ENCODE results near the gene IFIT5.
A peak's percentile ranks its signal among the peaks of the same experiment; 100 is the strongest.
"Not testable (repeated sequence)": the region's sequence is repeated elsewhere in the genome, so short reads cannot be mapped to it uniquely, and the experiment has no call there.

The IFIT5 gene

DNA sequence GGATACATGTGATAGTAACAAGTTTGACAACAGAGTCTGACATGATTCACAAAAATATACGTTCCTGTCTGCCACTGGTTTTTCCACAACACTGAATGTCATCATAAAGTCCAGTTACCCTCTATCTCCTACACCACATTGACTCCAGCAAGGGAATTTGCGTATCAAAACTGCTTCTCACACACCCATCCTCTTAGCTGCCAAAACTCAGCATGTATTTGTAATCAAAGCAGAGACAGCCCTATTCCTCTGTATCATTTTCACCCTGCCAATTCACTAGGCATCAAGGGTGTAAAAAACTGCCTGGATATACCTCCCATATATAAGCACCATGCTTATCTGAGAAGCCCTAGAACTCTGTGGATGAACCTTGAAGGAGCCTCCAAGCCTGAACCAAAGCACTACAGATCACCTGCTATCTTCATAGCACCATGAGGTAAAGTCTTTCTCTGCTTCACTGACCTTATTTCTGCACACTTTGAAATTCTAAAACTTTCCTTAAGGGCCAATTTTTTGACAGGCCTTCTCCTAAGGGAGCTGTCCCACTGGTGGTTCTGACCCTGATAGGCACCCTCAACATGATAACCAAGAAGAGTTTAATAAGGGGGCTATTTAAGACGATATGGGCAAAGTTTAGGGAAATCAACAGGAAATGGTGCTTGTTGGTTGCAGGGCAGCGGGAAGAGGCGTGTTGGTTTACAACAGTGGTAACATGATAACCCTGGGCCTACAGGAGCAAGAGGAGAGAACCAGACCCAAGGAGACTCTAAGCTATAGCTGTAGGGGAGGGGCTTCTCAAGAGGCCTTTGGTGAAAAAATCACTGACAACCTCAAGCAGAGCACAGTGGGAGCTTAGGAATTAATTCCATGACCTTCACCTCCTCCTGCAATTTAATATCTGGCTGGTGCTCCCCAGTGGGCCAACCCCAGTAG is 36.4 kb upstream of the IFIT5 start, which contains the start of gene IFIT1B:
Gene IFIT1B, plus strand, starts transcription at position 352 of the 933 bp plus-strand sequence. Its CDS starts 80 bp downstream, at position 432.
- Histone ChIP-seq H3K27ac (ENCODE audit: low read depth in 2 of 2, low read length in 2 of 2) (no peak within 1 kb of the TSS), H3K9ac (ENCODE audit: low read depth in 1 of 2, low read length in 2 of 2) (no peak within 1 kb of the TSS), H3K27me3 (ENCODE audit: control insufficient read depth in 2 of 2, insufficient read depth in 2 of 2, low read length in 2 of 2) (no peaks in the 10 kb centered on the region)

GRCh38 chr10:89379103-89379502 is 35.3 kb upstream of the IFIT5 start:
- no peak overlapping the region for H3K9ac ChIP-seq (ENCODE audit: low read depth in 1 of 2, low read length in 2 of 2)
- H3K27me3 ChIP-seq (ENCODE audit: control insufficient read depth in 2 of 2, insufficient read depth in 2 of 2, low read length in 2 of 2): no peaks in the 10 kb centered on the region
- H3K4me1 ChIP-seq (ENCODE audit: control insufficient read depth in 2 of 2, insufficient read depth in 2 of 2, low read length in 2 of 2): peaks cover 9 to 12% of the 10 kb centered on the region in 2 donors
- no peaks in the 10 kb centered on the region for H3K9me3 ChIP-seq (ENCODE audit: control insufficient read depth in 2 of 2, low read length in 2 of 2)
- H3K36me3 ChIP-seq (ENCODE audit: control insufficient read depth in 2 of 2, insufficient read depth in 2 of 2, low read length in 2 of 2): no peaks in the 10 kb centered on the region
- H3K4me3 ChIP-seq (ENCODE audit: low read length in 2 of 2): no peak overlapping the region
- H3K27ac ChIP-seq (ENCODE audit: low read depth in 2 of 2, low read length in 2 of 2): no peak overlapping the region

More for the DNA sequence above, 36.4 kb upstream of the IFIT5 start, which contains the start of gene IFIT1B:
- H3K4me1 ChIP-seq (ENCODE audit: control insufficient read depth in 2 of 2, insufficient read depth in 2 of 2, low read length in 2 of 2): peaks cover 16 to 21% of the 10 kb centered on the region in 2 donors
- no peak within 1 kb of the TSS for H3K4me3 ChIP-seq (ENCODE audit: low read length in 2 of 2)
- H3K9me3 ChIP-seq (ENCODE audit: control insufficient read depth in 2 of 2, low read length in 2 of 2): no peaks in the 10 kb centered on the region
- H3K36me3 ChIP-seq (ENCODE audit: control insufficient read depth in 2 of 2, insufficient read depth in 2 of 2, low read length in 2 of 2): no peaks in the 10 kb centered on the region

DNA sequence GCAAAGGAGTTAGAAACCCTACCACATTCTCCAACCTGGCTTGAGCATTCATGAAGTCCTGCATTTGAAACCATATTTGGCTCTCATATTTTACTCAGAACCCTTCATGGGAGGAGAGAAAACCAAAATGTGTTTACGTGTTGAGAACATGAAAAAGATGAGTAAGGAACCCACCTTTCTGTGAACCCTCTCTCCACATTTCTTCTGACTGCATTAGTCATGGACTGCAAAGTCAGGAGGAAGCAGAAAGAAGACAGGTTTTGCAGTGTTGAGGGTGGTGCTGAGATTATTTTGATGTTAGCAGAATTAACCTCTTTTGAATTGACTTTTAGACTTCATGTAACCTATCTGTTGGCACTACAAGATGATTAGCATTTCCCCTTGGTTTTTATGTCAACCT is 31.6 kb upstream of the IFIT5 start:
- H3K4me1 ChIP-seq (ENCODE audit: control insufficient read depth in 2 of 2, insufficient read depth in 2 of 2, low read length in 2 of 2): no peaks in the 10 kb centered on the region
- no peaks in the 10 kb centered on the region for H3K27me3 ChIP-seq (ENCODE audit: control insufficient read depth in 2 of 2, insufficient read depth in 2 of 2, low read length in 2 of 2)
- no peaks in the 10 kb centered on the region for H3K9me3 ChIP-seq (ENCODE audit: control insufficient read depth in 2 of 2, low read length in 2 of 2)
- no peak overlapping the region for H3K9ac ChIP-seq (ENCODE audit: low read depth in 1 of 2, low read length in 2 of 2)
- H3K4me3 ChIP-seq (ENCODE audit: low read length in 2 of 2): no peak overlapping the region
- H3K27ac ChIP-seq (ENCODE audit: low read depth in 2 of 2, low read length in 2 of 2): no peak overlapping the region
- H3K36me3 ChIP-seq (ENCODE audit: control insufficient read depth in 2 of 2, insufficient read depth in 2 of 2, low read length in 2 of 2): no peaks in the 10 kb centered on the region

DNA sequence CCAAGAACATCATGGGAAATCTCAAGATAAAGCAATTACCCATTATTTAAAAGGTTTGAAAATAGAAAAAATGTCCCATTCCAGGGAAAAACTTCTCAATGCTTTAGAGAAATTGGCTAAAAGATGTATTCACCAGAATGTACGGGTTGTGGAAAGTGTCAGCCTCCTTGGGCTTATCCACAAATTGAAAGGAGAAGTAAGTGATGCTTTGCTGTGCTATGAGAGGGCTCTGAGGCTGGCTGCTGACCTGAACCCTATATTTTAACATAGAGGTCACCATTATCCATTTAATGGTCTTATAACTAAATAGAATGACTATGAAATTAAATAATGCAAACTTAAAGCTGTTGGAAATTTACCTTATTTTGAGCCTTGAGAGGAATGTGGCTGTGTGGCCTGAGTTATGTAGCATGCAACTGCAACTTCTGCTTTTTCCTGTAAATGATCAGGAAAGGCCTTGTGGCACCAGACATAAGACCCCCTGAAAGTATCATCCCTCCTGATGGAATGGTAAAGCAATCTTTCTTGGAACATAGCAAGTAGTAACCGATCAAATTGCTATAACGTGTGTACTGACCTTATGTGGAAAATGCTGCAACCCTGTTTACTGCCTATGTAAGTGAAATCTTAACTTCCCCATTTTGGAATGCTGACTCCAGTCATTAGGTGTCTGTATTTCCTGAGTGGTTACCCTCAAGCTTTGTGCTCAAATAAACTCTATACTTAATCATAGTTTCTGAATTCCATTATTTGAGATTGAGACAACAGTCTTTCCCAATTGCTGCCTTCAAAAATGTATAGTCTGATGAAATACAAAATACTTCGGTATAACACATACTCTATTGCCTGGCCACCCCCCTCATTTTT is 29.7 kb upstream of the IFIT5 start:
- Histone ChIP-seq H3K4me1 (ENCODE audit: control insufficient read depth in 2 of 2, insufficient read depth in 2 of 2, low read length in 2 of 2) (no peaks in the 10 kb centered on the region), H3K36me3 (ENCODE audit: control insufficient read depth in 2 of 2, insufficient read depth in 2 of 2, low read length in 2 of 2) (no peaks in the 10 kb centered on the region), H3K27me3 (ENCODE audit: control insufficient read depth in 2 of 2, insufficient read depth in 2 of 2, low read length in 2 of 2) (no peaks in the 10 kb centered on the region), H3K27ac (ENCODE audit: low read depth in 2 of 2, low read length in 2 of 2) (peak overlapping the region in 1 of 2 donors; percentile 20), H3K9ac (ENCODE audit: low read depth in 1 of 2, low read length in 2 of 2) (no peak overlapping the region), H3K9me3 (ENCODE audit: control insufficient read depth in 2 of 2, low read length in 2 of 2) (no peaks in the 10 kb centered on the region), H3K4me3 (ENCODE audit: low read length in 2 of 2) (no peak overlapping the region)

DNA sequence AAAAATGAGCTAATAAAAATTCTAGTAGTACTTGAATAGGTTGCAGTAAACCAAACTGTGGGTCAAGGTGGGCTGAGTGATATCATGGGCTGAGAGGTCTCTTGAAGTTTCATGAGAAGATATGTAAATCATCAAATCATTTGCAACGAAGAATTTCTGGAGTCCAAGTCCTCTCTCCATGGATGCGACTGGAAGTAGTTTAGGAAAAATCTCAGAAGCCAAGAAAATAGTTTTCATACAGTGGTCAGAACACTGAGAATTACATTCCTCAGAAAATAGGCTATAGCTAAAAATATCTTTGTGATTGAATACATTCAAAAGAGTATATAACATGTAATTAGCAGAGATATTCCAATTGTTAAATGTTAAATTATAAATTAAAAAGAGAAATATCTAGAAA is 25.6 kb upstream of the IFIT5 start:
- Histone ChIP-seq H3K9ac (ENCODE audit: low read depth in 1 of 2, low read length in 2 of 2) (no peak overlapping the region), H3K36me3 (ENCODE audit: control insufficient read depth in 2 of 2, insufficient read depth in 2 of 2, low read length in 2 of 2) (no peaks in the 10 kb centered on the region), H3K27ac (ENCODE audit: low read depth in 2 of 2, low read length in 2 of 2) (no peak overlapping the region)

GRCh38 chr10:89389254-89389653 is 25.1 kb upstream of the IFIT5 start:
- no peaks in the 10 kb centered on the region for H3K9me3 ChIP-seq (ENCODE audit: control insufficient read depth in 2 of 2, low read length in 2 of 2)
- no peaks in the 10 kb centered on the region for H3K27me3 ChIP-seq (ENCODE audit: control insufficient read depth in 2 of 2, insufficient read depth in 2 of 2, low read length in 2 of 2)
- peaks cover 11 to 13% of the 10 kb centered on the region in 2 donors for H3K4me1 ChIP-seq (ENCODE audit: control insufficient read depth in 2 of 2, insufficient read depth in 2 of 2, low read length in 2 of 2)
- H3K9ac ChIP-seq (ENCODE audit: low read depth in 1 of 2, low read length in 2 of 2): no peak overlapping the region
- no peak overlapping the region for H3K27ac ChIP-seq (ENCODE audit: low read depth in 2 of 2, low read length in 2 of 2)
- no peaks in the 10 kb centered on the region for H3K36me3 ChIP-seq (ENCODE audit: control insufficient read depth in 2 of 2, insufficient read depth in 2 of 2, low read length in 2 of 2)
- no peak overlapping the region for H3K4me3 ChIP-seq (ENCODE audit: low read length in 2 of 2)

More for the DNA sequence above, 25.6 kb upstream of the IFIT5 start:
- peaks cover 9% of the 10 kb centered on the region in 2 donors for H3K4me1 ChIP-seq (ENCODE audit: control insufficient read depth in 2 of 2, insufficient read depth in 2 of 2, low read length in 2 of 2)
- H3K27me3 ChIP-seq (ENCODE audit: control insufficient read depth in 2 of 2, insufficient read depth in 2 of 2, low read length in 2 of 2): no peaks in the 10 kb centered on the region
- H3K4me3 ChIP-seq (ENCODE audit: low read length in 2 of 2): no peak overlapping the region
- H3K9me3 ChIP-seq (ENCODE audit: control insufficient read depth in 2 of 2, low read length in 2 of 2): no peaks in the 10 kb centered on the region

DNA sequence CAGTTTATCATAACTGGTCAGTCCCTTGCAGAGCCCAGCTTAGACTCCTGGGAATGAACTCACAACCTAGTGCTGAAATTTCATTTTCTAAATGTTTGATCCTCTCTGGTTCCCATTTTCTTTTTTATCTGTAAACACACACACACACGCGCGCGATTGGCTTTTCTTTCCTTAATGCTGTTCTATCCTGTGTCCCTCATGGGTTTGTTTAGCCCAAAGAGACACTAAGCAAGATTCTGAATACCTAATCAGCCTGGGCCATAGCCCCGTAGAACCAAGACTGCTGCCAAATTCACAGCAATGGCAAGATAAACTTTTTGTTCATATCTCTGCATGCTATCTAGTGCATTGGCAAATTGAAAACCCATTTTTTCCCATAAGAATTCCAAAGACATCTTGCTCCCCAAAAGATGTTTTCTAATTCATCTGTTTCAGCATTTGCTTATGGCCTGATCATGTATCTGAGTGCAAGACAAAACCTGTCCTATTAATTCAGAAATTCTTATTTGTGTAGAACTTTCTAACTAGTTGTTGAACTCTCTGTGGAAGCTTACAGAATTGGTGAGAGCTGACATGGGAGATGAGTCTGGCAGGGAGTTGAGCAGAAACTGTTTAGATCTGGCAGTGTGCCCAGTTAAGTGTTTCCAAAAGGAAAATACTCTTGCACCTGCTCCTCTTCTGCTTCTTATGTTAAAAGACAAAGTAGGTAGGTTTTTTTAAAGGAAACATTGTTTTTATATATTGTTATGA is 23.7 kb upstream of the IFIT5 start:
- H3K9ac ChIP-seq (ENCODE audit: low read depth in 1 of 2, low read length in 2 of 2): no peak overlapping the region
- no peaks in the 10 kb centered on the region for H3K36me3 ChIP-seq (ENCODE audit: control insufficient read depth in 2 of 2, insufficient read depth in 2 of 2, low read length in 2 of 2)
- H3K27me3 ChIP-seq (ENCODE audit: control insufficient read depth in 2 of 2, insufficient read depth in 2 of 2, low read length in 2 of 2): no peaks in the 10 kb centered on the region
- H3K27ac ChIP-seq (ENCODE audit: low read depth in 2 of 2, low read length in 2 of 2): no peak overlapping the region
- H3K4me3 ChIP-seq (ENCODE audit: low read length in 2 of 2): no peak overlapping the region
- H3K9me3 ChIP-seq (ENCODE audit: control insufficient read depth in 2 of 2, low read length in 2 of 2): no peaks in the 10 kb centered on the region
- peaks cover 11 to 14% of the 10 kb centered on the region in 2 donors for H3K4me1 ChIP-seq (ENCODE audit: control insufficient read depth in 2 of 2, insufficient read depth in 2 of 2, low read length in 2 of 2)

DNA sequence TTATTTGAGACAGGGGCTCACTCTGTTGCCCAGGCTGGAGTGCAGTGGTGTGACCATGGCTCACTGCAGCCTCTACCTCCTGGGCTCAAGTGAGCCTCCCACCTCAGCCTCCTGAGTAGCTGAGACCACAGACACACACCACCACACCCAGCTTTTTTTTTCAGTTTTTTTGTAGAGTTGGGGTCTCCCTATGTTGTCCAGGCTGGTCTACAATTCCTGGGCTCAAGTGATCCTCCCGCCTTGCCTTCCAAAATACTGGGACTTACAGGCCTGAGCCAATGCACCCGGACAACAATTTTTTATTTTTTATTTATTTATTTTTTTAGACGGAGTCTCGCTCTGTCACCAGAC is 23.2 kb upstream of the IFIT5 start:
- peaks cover 11 to 14% of the 10 kb centered on the region in 2 donors for H3K4me1 ChIP-seq (ENCODE audit: control insufficient read depth in 2 of 2, insufficient read depth in 2 of 2, low read length in 2 of 2)
- H3K27me3 ChIP-seq (ENCODE audit: control insufficient read depth in 2 of 2, insufficient read depth in 2 of 2, low read length in 2 of 2); H3K9ac ChIP-seq (ENCODE audit: low read depth in 1 of 2, low read length in 2 of 2); H3K36me3 ChIP-seq (ENCODE audit: control insufficient read depth in 2 of 2, insufficient read depth in 2 of 2, low read length in 2 of 2); H3K9me3 ChIP-seq (ENCODE audit: control insufficient read depth in 2 of 2, low read length in 2 of 2); H3K4me3 ChIP-seq (ENCODE audit: low read length in 2 of 2); H3K27ac ChIP-seq (ENCODE audit: low read depth in 2 of 2, low read length in 2 of 2): not testable (repeated sequence)

DNA sequence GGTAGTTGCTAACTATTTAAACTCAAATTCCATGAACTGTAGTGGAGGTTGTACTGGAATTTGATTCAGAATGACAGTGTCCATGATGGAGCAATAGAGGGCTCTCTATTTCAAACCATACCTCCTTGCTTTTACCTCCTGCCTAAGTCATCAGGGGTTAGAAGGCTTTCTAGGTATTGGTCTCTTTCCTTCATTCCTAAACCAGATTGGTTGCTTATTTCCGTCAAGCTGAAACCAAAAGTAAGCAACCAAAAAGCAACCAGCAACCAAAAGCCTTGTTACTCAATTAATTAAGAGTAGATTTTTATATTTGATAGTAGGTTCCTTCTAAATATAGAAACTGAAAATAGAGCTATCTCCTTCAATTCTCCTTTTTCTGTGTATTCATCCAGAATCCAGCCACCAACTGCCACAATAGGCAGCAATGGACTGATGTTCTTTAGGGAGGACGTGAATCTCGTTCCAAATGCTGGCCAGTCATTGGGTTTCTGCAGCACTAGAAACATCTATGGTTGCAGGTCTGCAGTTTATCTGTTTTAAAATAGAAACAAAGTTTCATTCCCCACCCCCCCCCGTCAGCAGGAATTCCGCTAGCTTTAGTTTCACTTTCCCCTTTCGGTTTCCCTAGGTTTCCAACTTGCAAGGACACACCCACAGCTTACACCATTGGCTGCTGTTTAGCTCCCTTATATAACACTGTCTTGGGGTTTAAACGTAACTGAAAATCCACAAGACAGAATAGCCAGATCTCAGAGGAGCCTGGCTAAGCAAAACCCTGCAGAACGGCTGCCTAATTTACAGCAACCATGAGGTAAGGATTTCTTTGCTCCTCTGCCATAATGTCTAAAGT is 22.2 kb upstream of the IFIT5 start, which contains the start of gene IFIT1:
Gene IFIT1, plus strand, starts transcription at position 717 of the 850 bp plus-strand sequence. Its CDS starts 90 bp downstream, at position 807.
- Histone ChIP-seq H3K36me3 (ENCODE audit: control insufficient read depth in 2 of 2, insufficient read depth in 2 of 2, low read length in 2 of 2) (no peaks in the 10 kb centered on the region), H3K27me3 (ENCODE audit: control insufficient read depth in 2 of 2, insufficient read depth in 2 of 2, low read length in 2 of 2) (no peaks in the 10 kb centered on the region), H3K4me3 (ENCODE audit: low read length in 2 of 2) (peak within 1 kb of the TSS; percentile 63 to 82), H3K27ac (ENCODE audit: low read depth in 2 of 2, low read length in 2 of 2) (peak within 1 kb of the TSS; percentile 70 to 72), H3K9me3 (ENCODE audit: control insufficient read depth in 2 of 2, low read length in 2 of 2) (no peaks in the 10 kb centered on the region), H3K4me1 (ENCODE audit: control insufficient read depth in 2 of 2, insufficient read depth in 2 of 2, low read length in 2 of 2) (peaks cover 11 to 14% of the 10 kb centered on the region in 2 donors), H3K9ac (ENCODE audit: low read depth in 1 of 2, low read length in 2 of 2) (peak within 1 kb of the TSS; percentile 50 to 63)
